GM19099 (cell line): ENCODE measurements around the gene SRMS.

ENCODE experiments used
- POLR2A ChIP-seq: IDR thresholded peaks from 3 replicates; pipeline ENCODE4 v1.6.1; 2011; ENCODE audit warnings: low read depth; ENCODE audit not compliant: insufficient read length; ENCODE audit errors: extremely low read depth

The SRMS gene

DNA sequence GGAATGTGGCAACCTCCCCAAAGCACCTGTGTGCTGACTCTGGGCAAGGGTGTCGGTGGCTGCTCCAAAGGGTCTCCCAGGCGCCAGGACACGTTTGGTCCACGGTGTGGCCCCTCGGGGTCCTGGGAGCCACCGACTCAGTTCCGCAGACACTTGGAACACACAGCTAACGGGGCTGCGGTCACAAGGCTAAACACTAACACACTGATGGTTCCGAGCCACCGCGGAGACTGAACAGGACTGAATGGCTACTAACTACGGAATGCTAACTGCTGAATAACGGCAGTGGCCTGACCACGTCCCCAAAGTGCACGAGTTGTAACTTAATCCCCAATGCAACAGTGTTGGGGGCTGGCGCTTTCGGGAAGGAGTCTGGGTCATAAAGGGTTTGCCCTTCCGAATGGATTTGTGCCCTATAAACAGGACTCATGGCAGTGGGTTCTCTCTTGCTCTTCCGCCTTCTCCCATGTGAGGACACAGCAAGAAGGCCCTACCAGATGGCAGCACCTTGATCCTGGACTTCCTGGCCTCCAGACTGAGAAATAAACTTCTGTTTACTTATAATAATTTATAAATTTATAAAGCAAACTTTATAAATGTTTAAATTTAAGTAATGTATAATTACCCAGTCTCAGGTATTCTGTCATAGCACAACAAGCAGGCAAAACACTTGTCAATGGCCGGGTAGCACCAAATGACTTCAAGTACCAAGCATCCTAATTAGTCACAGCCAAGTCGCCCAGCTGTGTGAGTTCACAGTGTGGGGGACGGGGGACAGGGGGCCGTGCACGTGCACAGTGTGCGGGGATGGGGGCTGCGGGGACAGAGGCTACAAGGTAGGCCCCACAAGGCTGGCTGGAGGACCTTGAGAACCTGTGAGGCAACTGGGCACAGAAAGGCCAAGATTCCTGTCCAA, 46.4 kb downstream of the SRMS start:
- no peak for TF ChIP-seq POLR2A

DNA sequence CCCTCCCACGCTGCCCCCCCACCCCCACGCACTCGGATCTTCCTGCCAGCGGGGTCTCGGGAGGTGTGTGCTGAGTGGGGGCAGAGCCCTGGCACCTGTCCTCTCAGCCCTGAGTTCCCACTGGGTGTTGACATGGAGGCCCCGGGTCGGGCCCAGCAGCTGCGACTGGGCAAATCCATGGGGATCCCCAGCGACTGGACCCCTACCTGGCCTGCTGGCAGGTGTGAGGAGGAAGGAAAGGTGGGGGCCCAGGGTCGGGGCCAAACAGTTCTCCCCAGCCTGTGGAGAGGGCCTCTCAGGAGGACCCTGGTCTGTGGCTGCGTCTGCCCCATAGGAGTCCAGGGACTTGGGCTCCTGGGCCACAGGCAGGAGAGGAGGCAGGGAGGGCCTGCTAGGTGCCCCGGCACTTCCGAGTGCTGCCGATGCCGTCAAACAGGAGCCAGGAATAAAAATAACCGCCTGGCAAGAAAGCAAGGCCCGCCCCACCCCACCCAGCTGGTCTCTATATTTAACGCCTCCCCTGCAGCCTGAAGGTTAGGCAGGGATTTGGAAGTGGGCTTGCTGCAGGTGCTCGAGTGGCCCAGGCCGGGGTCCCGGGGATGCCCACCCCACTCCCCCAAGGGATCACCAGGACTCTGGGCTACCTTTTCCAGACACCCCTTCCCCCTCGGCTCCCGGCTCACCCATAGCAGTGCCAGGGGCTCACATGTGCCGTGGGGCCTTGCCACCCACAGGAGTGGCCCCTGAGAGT, 47.2 kb downstream of the SRMS start:
- TF ChIP-seq POLR2A: no peak

DNA sequence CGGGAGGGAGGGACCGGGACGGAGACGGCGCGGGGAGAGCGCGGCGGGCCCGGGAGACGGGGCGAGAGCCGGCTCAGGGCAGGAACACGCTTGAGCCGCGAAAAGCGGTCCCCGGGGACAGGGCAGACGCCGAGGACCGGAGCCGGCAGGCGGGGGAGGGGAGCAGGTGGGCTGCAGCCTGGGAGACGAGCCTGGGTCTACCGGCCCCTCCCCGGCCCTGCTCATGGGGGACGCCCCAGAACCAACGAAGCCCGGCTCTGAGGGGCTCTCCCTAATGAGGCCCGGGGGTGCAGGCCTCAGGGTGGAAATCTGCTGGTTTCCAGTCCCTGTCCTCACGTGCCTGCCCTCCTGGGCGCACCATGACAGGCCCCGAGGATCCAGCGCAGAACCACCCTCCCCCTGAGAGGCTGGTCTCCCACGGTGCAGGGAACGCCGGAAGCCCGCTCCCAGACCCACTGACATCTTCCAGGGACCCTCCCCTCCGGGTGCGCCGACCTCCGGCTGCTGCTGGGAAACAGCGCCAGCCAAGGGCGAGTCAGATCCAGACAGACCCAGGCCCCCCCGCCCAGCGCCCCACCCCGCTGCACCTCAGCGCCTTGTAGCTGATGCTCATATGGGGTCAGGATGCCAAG, 48.1 kb downstream of the SRMS start:
- no peak for TF ChIP-seq POLR2A

DNA sequence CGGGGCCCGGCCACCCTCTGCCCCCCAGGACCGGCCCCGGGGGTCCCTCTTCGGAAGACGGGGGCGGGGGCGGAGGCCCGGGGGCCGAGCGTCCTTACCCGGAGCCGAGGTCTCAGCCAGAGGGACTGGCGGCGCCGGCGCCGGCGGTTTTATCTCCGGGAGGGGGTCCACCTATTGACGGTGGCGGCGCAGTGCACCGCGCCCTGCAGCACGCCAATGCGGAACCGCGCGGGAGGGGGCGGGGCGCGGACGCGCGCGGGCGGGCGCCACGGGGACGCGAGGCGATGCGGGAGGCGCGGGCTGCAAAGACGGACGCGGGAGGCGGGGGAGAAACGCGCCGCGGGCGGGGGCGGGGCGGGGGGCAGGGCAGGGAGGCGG, 48.6 kb downstream of the SRMS start, which contains the start of gene EEF1A2:
Gene EEF1A2, minus strand, starts transcription at position 124 of the 378 bp plus-strand sequence. CDS start 1,320 bp downstream, outside the sequence.
- no peak for TF ChIP-seq POLR2A

DNA sequence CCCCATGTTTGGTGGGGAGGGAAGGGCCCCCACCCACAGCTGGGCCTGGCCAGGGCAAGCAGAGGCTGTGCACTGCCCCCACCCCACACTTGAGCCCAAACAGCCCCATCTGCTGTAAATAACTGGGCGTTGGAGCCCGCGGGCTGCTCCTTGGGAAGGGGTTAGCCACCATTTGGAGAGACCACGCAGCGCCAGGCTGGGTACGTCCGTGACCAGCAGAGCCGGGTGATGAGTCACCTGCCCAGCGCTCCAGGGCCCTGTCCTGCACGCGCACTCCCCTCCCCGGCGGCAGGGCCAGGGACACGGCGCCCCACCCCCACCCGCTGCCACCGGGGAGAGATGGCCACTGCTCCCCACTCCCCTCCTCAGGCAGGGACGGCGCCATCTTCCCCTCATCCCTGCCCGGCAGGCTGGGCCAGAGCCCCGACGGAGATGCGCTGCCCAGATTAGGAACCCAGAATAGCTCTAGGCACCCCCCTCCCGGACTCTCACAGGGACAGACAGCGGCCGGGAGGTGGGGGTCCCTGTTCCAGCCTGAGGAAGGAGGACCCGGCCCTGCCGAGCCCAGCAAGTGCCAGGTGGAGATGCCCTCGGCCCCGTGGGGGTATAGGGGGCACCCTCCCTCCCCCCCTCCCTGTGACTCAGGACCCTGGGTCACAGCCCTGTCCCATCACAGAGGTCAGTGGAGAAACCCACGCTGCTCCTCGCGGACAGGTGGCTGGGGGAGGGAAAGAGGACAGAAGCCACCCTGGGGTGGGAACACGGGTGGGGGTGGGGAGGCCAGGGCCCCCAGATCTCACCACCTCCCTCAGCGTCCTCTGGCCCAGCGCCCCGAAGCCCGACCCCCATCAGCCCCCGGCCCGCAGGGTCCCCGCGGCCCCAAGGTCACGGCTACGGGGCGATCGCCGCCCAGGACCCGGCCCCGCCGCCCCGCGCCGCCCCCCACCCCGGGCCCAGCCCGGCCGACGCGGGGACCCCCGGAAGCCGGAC, 49.3 kb downstream of the SRMS start:
- no peak for TF ChIP-seq POLR2A

DNA sequence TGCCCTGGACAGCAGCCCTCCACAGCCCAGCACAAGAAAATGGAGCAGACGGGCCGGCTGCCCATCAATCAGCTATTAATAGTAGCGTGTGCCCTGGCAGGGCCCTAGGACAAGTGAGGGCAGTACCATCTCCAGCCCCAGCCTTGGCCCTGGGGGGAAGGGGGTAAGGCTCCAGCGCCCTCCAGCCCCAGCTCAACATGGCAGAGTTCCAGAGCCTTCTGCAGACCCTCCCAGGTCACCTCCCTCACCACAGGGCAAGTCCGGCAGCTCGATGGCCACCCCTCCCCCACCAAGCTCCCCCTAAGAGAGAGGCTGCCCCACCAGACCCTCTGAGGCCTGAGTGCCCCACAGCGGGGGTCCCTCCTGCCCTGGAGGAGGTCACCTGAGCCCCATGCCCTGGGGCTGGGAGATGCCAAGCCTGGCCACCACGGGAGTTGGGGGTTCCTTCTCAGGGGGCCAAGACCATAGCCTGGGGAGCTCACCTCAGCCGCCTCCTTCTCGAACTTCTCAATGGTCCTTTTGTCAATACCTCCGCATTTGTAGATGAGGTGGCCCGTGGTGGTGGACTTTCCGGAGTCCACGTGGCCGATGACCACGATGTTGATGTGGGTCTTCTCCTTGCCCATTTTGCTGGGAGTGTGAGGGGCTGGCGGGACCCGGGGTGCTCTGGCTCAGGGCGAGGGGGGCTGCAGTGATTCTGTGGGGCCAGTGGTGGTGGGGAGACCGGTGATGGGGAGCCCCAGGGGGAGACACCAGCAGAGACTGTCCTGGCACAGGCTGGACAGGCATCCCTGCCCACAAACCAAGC, 50.2 kb downstream of the SRMS start:
- no peak for TF ChIP-seq POLR2A

DNA sequence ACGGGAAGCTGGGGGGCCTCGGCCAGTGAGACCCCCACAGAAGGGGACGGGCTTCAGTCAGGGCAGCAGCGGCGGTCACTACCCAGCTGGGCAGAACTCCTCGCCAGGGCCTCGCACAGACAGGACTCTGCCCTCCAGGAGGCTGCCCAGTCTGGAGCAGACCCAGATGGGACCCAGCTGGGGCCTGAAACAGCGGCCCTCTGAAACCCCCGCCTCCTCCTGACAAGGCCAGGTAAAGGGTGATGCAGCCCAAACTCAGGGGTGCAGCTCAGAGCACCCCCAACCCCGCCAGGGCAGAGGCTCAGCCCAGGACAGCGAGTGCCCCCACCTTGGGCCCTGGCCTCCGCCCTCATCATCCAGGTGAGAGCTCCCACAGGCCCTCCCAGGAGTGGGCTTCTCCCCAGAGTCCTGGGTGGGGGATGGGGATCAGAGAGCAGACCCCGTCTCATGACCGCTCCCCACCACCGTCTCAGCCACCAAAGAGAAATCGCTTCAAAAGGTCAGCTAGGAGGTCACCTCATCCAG, 50.9 kb downstream of the SRMS start:
- TF ChIP-seq POLR2A: no peak

DNA sequence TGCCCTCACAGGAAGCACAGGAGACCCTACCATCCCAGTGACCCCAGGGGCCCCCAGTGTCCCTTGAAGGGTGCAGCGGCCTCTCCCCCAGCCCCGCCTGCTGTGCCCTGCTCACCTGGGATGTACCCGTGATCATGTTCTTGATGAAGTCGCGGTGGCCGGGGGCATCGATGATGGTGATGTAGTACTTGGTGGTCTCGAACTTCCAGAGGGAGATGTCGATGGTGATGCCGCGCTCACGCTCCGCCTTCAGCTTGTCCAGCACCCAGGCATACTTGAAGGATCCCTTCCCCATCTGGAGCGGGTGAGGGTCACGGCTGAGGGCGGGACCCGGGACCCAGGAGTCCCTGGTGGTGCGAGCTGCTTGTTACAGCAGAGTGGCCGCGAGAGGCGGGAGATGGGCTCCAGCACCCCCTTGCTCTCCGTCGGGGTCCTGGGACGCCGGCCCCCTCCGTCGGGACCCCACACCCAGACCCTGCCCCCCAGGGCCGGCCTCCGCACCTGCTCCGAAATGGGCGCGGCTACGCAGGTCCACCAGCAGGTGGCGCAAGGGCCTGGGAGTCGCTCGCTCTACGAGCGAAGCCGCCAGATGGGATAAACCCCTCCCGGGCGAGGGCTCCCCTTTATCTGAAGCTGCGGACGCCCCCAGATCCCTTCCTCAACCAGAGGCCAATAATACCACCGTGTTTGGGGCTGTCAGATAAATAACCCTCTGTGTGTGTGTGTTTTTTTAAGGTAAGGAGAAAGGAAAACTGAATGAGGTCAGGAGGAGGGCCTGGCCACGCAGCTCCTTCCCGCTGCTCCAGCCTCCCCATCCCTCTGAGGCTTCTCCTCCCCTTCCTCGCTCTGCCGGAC, 51.6 kb downstream of the SRMS start:
- TF ChIP-seq POLR2A: no peak

DNA sequence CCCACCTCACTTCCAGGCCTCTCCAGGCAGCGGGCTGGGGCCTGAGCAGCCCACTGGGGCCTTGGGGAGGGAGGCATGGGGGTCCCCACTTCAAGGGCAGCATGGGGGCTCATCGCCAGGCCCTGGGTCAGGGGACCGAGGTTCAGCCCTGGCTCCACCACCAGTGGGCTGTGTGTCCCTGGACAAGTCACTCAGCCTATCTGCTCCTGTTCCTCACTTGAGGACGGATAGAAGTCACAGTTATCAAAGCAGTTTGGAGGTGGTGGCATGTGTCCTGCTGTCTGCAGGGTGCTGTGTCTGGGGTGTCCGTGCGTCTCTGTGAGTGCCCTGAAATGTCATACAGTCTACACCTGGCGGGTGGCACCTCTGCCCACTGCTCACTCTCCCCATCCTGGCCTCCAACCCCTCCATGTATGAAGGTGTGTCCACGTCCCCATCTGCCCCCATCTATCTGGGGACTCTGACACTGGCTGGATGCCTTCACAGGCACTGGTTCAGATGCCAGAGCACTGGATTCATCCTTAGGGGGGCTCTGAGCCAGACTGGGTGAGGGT, 52.3 kb downstream of the SRMS start:
- TF ChIP-seq POLR2A: no peak

DNA sequence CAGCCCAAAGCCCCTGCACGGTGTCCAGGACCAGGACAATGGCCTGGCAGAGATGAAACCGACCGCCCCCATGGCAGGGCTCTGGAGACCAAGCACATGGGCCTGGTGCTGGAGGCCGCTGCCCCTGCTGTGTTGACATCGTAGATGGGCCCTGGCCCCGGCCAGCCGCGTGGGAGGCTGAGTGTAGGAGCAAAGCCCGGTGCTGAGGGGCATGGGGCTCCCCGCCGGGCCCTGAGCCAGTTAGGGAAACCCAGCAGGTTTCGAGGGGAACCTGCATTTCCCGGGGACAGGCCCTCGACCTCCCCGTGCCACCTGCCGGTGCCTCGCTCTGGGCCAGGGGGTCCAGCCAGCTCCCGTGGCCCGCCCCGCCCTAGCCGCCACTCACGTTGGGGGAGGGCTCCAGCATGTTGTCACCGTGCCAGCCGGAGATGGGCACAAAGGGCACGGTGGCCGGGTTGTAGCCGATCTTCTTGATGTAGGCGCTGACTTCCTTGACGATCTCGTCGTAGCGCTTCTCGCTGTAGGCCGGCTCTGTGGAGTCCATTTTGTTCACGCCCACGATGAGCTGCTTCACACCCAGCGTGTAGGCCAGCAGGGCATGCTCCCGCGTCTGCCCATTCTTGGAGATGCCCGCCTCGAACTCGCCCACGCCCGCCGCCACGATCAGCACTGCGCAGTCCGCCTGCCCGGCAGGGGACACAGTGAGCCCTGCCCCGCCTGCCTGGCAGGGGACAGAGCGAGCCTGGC, 53.0 kb downstream of the SRMS start:
- no peak for TF ChIP-seq POLR2A

DNA sequence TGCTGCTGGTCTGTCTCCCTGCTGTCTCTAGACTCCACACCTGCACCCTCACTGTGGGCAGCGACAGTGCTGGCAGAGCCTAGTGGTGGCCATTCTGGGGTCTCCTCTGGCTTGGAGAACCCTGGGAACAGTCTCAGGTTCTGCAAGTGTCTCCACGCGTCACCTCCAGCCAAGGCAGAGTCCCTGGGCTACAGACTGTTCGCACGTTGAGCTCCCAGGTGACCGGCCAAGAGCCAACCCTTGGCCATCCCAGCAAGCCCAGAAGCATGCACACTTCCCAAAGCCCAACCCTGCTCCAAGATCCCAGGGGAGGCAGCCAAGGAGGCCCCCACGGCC, 53.5 kb downstream of the SRMS start:
- TF ChIP-seq POLR2A: no peak

DNA sequence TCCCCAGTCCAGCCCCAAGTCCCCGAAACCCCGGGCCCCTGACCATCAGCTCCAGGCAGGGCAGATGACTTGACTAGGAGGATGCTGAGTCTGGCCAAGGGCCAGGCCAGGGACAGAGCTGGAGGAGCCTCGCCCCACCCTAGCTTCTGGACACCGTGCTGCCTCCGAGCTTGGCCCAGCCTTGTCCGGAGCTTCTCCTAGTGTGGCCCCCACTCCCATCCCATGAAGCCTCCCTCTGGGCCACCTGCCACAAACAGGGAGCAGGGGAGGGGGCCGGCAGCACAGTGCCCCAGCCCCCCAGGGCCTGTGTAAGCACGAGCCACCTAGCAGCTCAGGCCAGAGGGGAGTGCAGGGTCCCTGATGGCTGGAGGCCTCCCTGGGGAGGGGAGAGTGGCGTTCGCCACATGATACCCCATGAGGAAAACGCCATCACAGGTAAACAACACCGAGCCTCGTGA, 54.0 kb downstream of the SRMS start:
- no peak for TF ChIP-seq POLR2A

DNA sequence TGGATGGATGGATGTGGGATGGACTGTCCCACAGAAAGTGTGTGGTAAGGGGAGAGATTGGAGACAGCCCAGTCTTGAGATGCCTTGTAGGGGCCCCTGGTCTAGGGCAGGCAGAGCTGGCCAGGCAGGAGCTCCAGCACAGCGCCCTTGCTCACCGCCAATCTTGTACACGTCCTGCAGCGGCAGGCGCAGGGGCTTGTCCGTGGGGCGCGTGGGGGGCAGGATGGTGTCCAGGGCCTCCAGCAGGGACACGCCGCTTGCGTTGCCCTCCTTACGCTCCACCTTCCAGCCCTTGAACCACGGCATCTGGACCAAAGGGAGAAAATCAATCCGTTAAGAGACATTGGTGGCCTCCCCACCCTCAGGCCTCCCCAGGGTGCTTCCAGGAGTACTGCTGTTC, 54.6 kb downstream of the SRMS start:
- TF ChIP-seq POLR2A: no peak
